WERI-Rb-1 (cell line): ENCODE results near the gene ERCC6L2.

Experiments
- DNase-seq: peaks from one replicate; pipeline ENCODE4 v3.0.0-alpha.2; 2020
- H3K27ac ChIP-seq: fragments of 250-450 bp; sonication (Bioruptor Pico); 2 replicates; pipeline ENCODE4 v1.5.1; 2020; ENCODE audit warnings: mild to moderate bottlenecking, moderate library complexity
- H3K27me3 ChIP-seq: fragments of 250-450 bp; sonication (Bioruptor Pico); 2 replicates; pipeline ENCODE4 v1.5.1; 2021; ENCODE audit warnings: mild to moderate bottlenecking, low read depth, moderate library complexity; ENCODE audit not compliant: insufficient read depth, severe bottlenecking
- H3K36me3 ChIP-seq: fragments of 250-450 bp; sonication (Bioruptor Pico); 2 replicates; pipeline ENCODE4 v1.5.1; 2020; ENCODE audit warnings: mild to moderate bottlenecking, moderate library complexity
- H3K4me3 ChIP-seq: 2 replicates; pipeline ENCODE4 v1.5.1; 2011; ENCODE audit warnings: low read depth, mild to moderate bottlenecking, control low read depth, low read length
- H3K9me3 ChIP-seq: fragments of 250-450 bp; sonication (Bioruptor Pico); 2 replicates; pipeline ENCODE4 v1.5.1; 2021; ENCODE audit warnings: mild to moderate bottlenecking, moderate library complexity; ENCODE audit not compliant: severe bottlenecking
- TF ChIP-seq, protein P1 (sequence below): IDR thresholded peaks from 2 replicates; pipeline ENCODE4 v1.5.1; 2011; ENCODE audit warnings: low read depth, mild to moderate bottlenecking, control low read depth, inconsistent platforms, low read length

Gene ERCC6L2

DNA sequence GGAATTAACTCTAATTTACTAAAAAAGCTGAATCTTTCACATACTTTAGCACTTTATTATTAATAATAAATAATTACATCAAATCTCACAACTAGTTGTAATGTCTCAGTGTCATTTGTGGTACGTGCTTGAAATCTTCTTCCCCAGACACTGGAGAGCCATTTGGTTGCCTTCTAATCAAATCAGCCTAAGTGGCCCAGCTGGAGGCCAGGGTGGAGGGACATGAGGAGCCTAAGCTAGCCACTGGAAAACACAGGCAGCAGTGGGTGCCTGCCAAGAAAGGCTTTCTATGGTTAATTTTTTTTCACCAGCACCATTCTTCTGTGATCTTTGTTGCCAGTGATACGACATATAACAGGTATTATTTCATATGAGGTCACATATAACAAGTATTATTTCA is 117.0 kb downstream of the ERCC6L2 start:
- TF ChIP-seq, protein P1, sequence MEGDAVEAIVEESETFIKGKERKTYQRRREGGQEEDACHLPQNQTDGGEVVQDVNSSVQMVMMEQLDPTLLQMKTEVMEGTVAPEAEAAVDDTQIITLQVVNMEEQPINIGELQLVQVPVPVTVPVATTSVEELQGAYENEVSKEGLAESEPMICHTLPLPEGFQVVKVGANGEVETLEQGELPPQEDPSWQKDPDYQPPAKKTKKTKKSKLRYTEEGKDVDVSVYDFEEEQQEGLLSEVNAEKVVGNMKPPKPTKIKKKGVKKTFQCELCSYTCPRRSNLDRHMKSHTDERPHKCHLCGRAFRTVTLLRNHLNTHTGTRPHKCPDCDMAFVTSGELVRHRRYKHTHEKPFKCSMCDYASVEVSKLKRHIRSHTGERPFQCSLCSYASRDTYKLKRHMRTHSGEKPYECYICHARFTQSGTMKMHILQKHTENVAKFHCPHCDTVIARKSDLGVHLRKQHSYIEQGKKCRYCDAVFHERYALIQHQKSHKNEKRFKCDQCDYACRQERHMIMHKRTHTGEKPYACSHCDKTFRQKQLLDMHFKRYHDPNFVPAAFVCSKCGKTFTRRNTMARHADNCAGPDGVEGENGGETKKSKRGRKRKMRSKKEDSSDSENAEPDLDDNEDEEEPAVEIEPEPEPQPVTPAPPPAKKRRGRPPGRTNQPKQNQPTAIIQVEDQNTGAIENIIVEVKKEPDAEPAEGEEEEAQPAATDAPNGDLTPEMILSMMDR = no peak
- no peak overlapping the region for H3K27ac ChIP-seq
- peaks cover 6% of the 10 kb centered on the region for H3K9me3 ChIP-seq
- peaks cover 5% of the 10 kb centered on the region for H3K36me3 ChIP-seq
- H3K4me3 ChIP-seq = no peak overlapping the region
- no peaks in the 10 kb centered on the region for H3K27me3 ChIP-seq
- DNase-seq = peak; percentile 73

DNA sequence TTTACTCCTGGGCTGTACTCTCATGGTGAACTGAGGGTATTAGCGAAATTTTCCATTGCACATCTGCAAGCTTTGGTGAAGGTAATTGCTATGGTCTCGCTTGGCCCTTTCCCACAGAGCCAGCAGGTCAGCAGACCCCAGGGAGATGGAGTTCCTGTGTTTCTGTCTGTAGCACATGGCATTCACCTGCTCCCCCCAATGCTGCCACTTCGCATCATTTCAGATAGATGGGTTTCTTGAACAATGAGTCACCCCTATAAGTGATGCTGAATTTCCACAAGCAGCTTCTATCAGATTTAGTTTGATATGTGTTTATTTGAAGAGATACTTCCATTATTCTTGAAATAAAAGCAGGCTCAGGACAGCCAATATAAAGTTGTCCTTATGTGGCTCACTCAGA is 117.8 kb downstream of the ERCC6L2 start:
- Histone ChIP-seq H3K36me3 (peaks cover 5% of the 10 kb centered on the region; the same call in 1 of the 2 replicates), H3K4me3 (no peak overlapping the region), H3K9me3 (no peaks in the 10 kb centered on the region), H3K27me3 (no peaks in the 10 kb centered on the region), H3K27ac (no peak overlapping the region)
- TF ChIP-seq, protein P1 = no peak
- no peak for DNase-seq

DNA sequence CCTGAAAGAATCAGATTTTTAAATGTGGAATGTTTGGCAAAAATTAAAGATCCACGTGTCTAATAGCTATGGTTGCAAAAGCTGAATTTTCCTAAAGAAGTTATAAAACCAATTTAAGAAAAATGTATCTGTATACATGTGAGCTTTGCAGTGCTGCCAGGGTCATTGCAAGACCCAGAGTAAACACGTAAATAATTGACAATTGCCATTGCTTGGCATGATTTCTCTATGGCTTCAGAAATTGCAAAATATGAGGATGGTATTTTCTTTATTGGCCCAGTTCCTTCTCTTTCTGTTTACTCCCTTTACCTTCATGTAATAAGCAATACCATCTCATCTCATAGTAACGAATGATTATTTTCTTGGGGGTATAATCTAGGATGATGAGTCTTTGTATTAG is 123.9 kb downstream of the ERCC6L2 start:
- no peak for DNase-seq
- TF ChIP-seq, protein P1 = no peak
- no peaks in the 10 kb centered on the region for H3K9me3 ChIP-seq
- H3K27me3 ChIP-seq = no peaks in the 10 kb centered on the region
- H3K4me3 ChIP-seq = no peak overlapping the region
- H3K36me3 ChIP-seq = peaks cover 6% of the 10 kb centered on the region
- H3K27ac ChIP-seq = no peak overlapping the region

DNA sequence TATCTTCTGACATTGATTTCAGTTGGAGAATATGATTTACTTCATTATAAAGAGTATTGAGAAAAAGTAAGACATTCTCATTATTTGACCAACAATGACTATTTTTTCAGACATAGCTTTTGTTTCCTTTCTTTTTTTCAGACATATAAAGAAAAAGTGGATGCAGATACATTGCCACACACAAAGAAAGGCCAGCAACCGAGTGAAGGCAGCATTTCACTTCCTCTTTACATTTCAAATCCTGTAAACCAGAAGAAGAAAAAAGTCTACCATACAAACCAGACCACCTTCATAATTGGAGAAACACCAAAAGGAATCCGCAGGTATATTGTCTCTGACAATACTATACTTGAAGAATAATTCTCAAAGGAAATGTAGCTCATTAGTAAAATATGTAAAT is 128.9 kb downstream of the ERCC6L2 start:
- TF ChIP-seq, protein P1 = no peak
- H3K27me3 ChIP-seq = no peaks in the 10 kb centered on the region
- no peak overlapping the region for H3K27ac ChIP-seq
- no peak overlapping the region for H3K4me3 ChIP-seq
- peaks cover 38% of the 10 kb centered on the region for H3K36me3 ChIP-seq
- H3K9me3 ChIP-seq = no peaks in the 10 kb centered on the region
- no peak for DNase-seq

DNA sequence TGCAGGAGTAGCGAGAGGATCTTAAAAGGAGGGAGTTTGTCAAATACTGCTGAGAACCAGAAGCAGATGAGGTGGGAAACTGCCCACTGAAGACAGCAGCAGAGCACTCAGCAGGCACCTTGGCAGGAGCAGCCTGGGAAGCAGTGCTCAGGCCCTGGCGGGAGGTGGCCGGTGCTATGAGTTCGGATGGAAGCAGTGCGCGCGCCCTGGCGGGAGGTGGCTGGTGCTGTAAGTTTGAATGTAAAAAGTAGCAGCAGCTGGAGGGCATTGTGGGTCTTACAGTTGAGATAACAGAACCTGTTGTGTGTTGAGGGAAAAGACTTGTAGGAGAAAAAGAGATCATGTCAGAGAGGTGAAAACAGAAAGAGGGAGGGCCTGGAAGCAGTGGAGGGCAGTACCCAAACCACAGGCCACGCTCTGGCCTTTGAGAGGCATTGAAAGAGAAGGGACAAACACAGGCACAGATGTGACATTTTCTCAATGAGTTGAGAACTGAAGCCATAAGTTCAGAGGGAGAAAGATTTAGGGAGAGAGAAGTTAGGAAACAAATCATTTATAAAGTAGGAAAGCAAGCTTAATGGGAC is 130.9 kb downstream of the ERCC6L2 start:
- no peaks in the 10 kb centered on the region for H3K27me3 ChIP-seq
- H3K27ac ChIP-seq = no peak overlapping the region
- TF ChIP-seq, protein P1 = no peak
- no peak for DNase-seq
- H3K4me3 ChIP-seq = no peak overlapping the region
- peaks cover 58% of the 10 kb centered on the region for H3K36me3 ChIP-seq
- no peaks in the 10 kb centered on the region for H3K9me3 ChIP-seq

DNA sequence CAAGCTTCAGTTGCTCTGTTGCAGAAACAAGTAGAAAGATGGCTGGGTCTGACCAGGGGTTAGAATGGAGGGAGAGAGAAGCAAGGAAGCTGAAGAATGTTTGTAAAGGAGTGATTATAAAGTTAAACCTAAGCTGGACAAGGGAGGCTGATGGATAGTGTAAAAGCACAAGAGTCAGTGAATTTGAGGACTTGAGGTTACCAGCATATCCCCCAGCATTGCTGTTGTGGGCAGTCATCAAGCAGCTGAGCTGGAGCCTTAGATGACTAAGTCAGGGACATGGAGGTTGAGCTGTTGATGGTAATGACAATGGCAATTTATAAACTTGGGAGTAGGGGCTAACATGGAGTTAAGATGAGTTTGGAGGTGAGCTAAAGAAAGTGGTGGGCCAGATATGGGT is 131.5 kb downstream of the ERCC6L2 start:
- Histone ChIP-seq H3K27me3 (no peaks in the 10 kb centered on the region), H3K4me3 (no peak overlapping the region), H3K9me3 (no peaks in the 10 kb centered on the region), H3K27ac (no peak overlapping the region), H3K36me3 (peaks cover 61% of the 10 kb centered on the region)
- TF ChIP-seq, protein P1 = no peak
- DNase-seq = no peak
